A549 (cell line): ENCODE data around the gene SACM1L. TPM values are rescaled to one million over a fixed set of nuclear protein-coding genes. Genes with fewer than 3 reads are reported as not detected.

Experiments used
- ATAC-seq, 2 experiments: fragments of 200-7000 bp in 1 of 2; fragments of >200 bp in 1 of 2; cut with Nextera tagmentation in 1 of 2; cut with Tn5 transposase in 1 of 2; 3 replicates each; pipeline versions ENCODE4 v1.8.0 to v1.9.1; 2018 to 2020; ENCODE audit warnings: mild to moderate bottlenecking in 1 of 2, moderate library complexity in 1 of 2
- CTCF ChIA-PET: fragments of 300-600 bp; sonication (Branson Sonifier 250); formaldehyde crosslinking; extraction: SDS; loops from one replicate; lab custom pipeline; 2021; ENCODE audit warnings: antibody characterized with exemption, inconsistent platforms; lab: Yijun Ruan, JAX
- POLR2A ChIA-PET: fragments of 350-600 bp; formaldehyde crosslinking; extraction: SDS; loops from one replicate; lab custom pipeline; 2021; ENCODE audit warnings: antibody characterized with exemption, inconsistent platforms; lab: Yijun Ruan, JAX
- DNase-seq, 2 experiments: peaks; one replicate each; pipeline versions ENCODE4 v3.0.0 to v3.0.0-alpha.2; 2011 to 2016; ENCODE audit warnings: low read depth in 1 of 2, low spot score in 1 of 2
- FAIRE-seq: peaks from 2 replicates; lab custom pipeline; 2011; peaks lifted over from hg19 to GRCh38; lab: Jason Lieb, UNC
- H3K27ac ChIP-seq, 2 experiments: fragments of >200 bp; sonication (Bioruptor Twin); formaldehyde crosslinking; 3 replicates each; pipeline ENCODE4 v1.5.1; 2016 to 2017
- H3K4me1 ChIP-seq: fragments of >200 bp; sonication (Bioruptor Twin); formaldehyde crosslinking; 3 replicates; pipeline ENCODE4 v1.6.1; 2016
- H3K4me2 ChIP-seq: fragments of >200 bp; sonication (Bioruptor Twin); formaldehyde crosslinking; 3 replicates; pipeline ENCODE4 v1.6.1; 2016
- H3K4me3 ChIP-seq: fragments of >200 bp; sonication (Bioruptor Twin); formaldehyde crosslinking; 3 replicates; pipeline ENCODE4 v1.5.1; 2016
- H3K9me3 ChIP-seq: fragments of >200 bp; sonication (Bioruptor Twin); formaldehyde crosslinking; 3 replicates; pipeline ENCODE4 v1.6.1; 2016
- CBX2 ChIP-seq: fragments of 200-600 bp; sonication (generic); IDR thresholded peaks from 2 replicates; pipeline ENCODE4 v1.6.1; 2016; ENCODE audit warnings: low read depth, mild to moderate bottlenecking, borderline replicate concordance
- CBX8 ChIP-seq: fragments of 200-600 bp; sonication (generic); IDR thresholded peaks from 2 replicates; pipeline ENCODE4 v1.6.1; 2016
- EHMT2 ChIP-seq: fragments of 200-600 bp; sonication (generic); IDR thresholded peaks from 2 replicates; pipeline ENCODE4 v1.6.1; 2016; ENCODE audit warnings: antibody characterized with exemption, low read depth, mild to moderate bottlenecking, moderate library complexity
- FOSL2 ChIP-seq, 2 experiments: fragments of 450-650 bp in 1 of 2; fragments of >200 bp in 1 of 2; sonication (Bioruptor Twin) in 1 of 2; formaldehyde crosslinking; IDR thresholded peaks; 2 replicates each; pipeline versions ENCODE4 v1.5.0 to v1.6.1; 2016 to 2020; ENCODE audit warnings: mild to moderate bottlenecking in 1 of 2, moderate library complexity in 1 of 2
- FOXS1 ChIP-seq: fragments of 250-450 bp; sonication (Bioruptor Pico); IDR thresholded peaks from 2 replicates; pipeline ENCODE4 v1.5.0; 2020; ENCODE audit warnings: mild to moderate bottlenecking, moderate library complexity
- GATA3 ChIP-seq: IDR thresholded peaks from 2 replicates; pipeline ENCODE4 v1.6.1; 2012; ENCODE audit warnings: borderline replicate concordance
- HDAC2 ChIP-seq: fragments of 200-600 bp; sonication (generic); IDR thresholded peaks from 2 replicates; pipeline ENCODE4 v1.6.1; 2016
- HEYL ChIP-seq: fragments of 250-450 bp; sonication (Bioruptor Pico); IDR thresholded peaks from 2 replicates; pipeline ENCODE4 v1.8.0; 2021; ENCODE audit warnings: mild to moderate bottlenecking, moderate library complexity
- HOXA7 ChIP-seq: fragments of 250-450 bp; sonication (Bioruptor Pico); IDR thresholded peaks from 2 replicates; pipeline ENCODE4 v1.5.0; 2020; ENCODE audit warnings: mild to moderate bottlenecking, moderate library complexity
- JUN ChIP-seq, 2 experiments: fragments of >200 bp; sonication (Bioruptor Twin); formaldehyde crosslinking; IDR thresholded peaks; 2 replicates in 1 of 2; 3 replicates in 1 of 2; pipeline ENCODE4 v1.6.1; 2016 to 2017
- KDM1A ChIP-seq: fragments of 200-600 bp; sonication (generic); IDR thresholded peaks from 2 replicates; pipeline ENCODE4 v1.6.1; 2016; ENCODE audit warnings: low read depth, mild to moderate bottlenecking
- MAZ ChIP-seq: fragments of 150-350 bp; IDR thresholded peaks from 2 replicates; pipeline ENCODE4 v1.6.1; 2014; ENCODE audit warnings: antibody characterized with exemption, low read depth, low read length, borderline replicate concordance
- NFE2L2 ChIP-seq: fragments of 150-350 bp; conservative IDR thresholded peaks from 2 replicates; pipeline ENCODE4 v1.6.1; 2014; ENCODE audit warnings: low read length
- NR3C1 ChIP-seq: fragments of >200 bp; sonication (Bioruptor Twin); formaldehyde crosslinking; IDR thresholded peaks from 3 replicates; pipeline ENCODE4 v1.6.1; 2017
- PHF8 ChIP-seq: fragments of 200-600 bp; sonication (generic); IDR thresholded peaks from 2 replicates; pipeline ENCODE4 v1.6.1; 2016; ENCODE audit warnings: low read depth, mild to moderate bottlenecking, antibody characterized with exemption, moderate library complexity, borderline replicate concordance
- POLR2AphosphoS2 ChIP-seq: conservative IDR thresholded peaks from 2 replicates; pipeline ENCODE4 v1.6.1; 2012; ENCODE audit warnings: low read length, improper control_type of control experiment, inconsistent platforms
- RARB ChIP-seq: fragments of 250-450 bp; sonication (Bioruptor Pico); IDR thresholded peaks from 2 replicates; pipeline ENCODE4 v1.8.0; 2021; ENCODE audit warnings: mild to moderate bottlenecking, moderate library complexity
- TP53 ChIP-seq: fragments of 250-450 bp; sonication (Bioruptor Pico); IDR thresholded peaks from 2 replicates; pipeline ENCODE4 v1.5.0; 2021; ENCODE audit warnings: mild to moderate bottlenecking, moderate library complexity
- ZSCAN20 ChIP-seq: fragments of 250-450 bp; sonication (Bioruptor Pico); IDR thresholded peaks from 2 replicates; pipeline ENCODE4 v1.8.0; 2022; ENCODE audit warnings: mild to moderate bottlenecking, moderate library complexity
- WGBS: methylation state at CpG from one replicate; pipeline ENCODE4 v1.1.6; 2017; ENCODE audit errors: missing lambda C conversion rate; 5-methylcytosine and 5-hydroxymethylcytosine counted together
- polyA plus RNA-seq, 4 experiments: library from polyadenylated mRNA; depleted of rRNA in 3 of 4; stranded (reverse); fragments of >200 nt; fragmentation: RNase III in 1 of 4; extraction: RNeasy Plus Mini Kit Qiagen cat#74134 plus additional on column Dnase treatment in 1 of 4; gene quantifications; 2 replicates in 3 of 4; 3 replicates in 1 of 4; pipeline ENCODE4 v1.2.3, GENCODE V29; 2011 to 2017
- TF ChIP-seq, protein P1 (sequence below): fragments of 250-450 bp; sonication (Bioruptor Pico); IDR thresholded peaks from 2 replicates; pipeline ENCODE4 v1.5.0; 2020; ENCODE audit warnings: low read depth, mild to moderate bottlenecking, moderate library complexity
- TF ChIP-seq, protein P2 (sequence below): fragments of 200-600 bp; sonication (generic); IDR thresholded peaks from 2 replicates; pipeline ENCODE4 v1.6.1; 2016; ENCODE audit warnings: antibody characterized with exemption, mild to moderate bottlenecking, moderate library complexity
- TF ChIP-seq, protein P3 (sequence below): IDR thresholded peaks from 2 replicates; pipeline ENCODE4 v1.6.1; 2012
- TF ChIP-seq, protein P4 (sequence below): IDR thresholded peaks from 2 replicates; pipeline ENCODE4 v1.6.1; 2012

The SACM1L gene
- polyA plus RNA-seq, 2 of the 4 experiments (the other 2 are of a cell fraction): 21.1 to 27.8 TPM

DNA sequence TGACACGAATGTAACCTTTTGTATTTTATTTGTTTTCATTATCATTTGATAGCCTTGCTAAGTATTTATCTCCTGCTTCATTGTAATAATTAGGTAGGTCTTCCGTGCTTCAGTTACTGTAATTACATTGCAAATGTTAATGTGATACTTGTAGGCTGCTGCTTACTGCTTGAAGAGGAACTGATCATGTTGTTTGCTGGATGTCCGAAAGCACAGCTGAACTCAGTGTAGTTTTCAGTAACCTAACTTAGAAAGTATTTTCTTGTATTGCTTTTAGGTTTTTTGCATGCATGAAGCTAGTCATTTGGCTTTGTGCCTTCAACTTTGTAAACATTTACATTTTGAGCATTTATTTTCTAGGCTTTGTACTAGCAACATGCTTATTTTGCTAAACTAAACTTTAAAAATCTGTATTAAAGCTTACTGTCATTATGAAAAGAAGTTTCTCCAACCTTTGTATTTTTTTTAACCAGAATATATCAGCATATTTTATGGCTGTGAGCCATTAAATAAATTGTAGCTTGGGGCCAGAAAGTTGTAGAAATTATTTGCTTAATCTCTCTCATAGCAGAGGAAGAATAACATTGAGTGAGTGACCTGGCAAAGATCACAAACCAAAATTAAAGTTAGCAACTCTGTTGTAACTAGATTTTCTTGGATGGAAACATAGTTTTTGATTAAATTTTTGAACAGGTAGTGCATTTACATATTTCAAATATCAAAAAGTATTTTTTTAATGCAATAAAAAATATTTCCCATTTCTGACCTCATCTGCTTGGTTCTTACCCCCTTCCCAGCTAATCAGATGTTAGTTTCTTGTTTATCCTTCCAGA is 30.7 kb downstream of the SACM1L start:
- H3K9me3 ChIP-seq: no peaks in the 10 kb centered on the region
- no peak overlapping the region for H3K4me3 ChIP-seq
- no peak overlapping the region for H3K4me2 ChIP-seq
- FAIRE-seq (no peak), ATAC-seq (no peak), DNase-seq (no peak)
- CTCF ChIA-PET: no interaction called here
- no peaks in the 10 kb centered on the region for H3K4me1 ChIP-seq
- WGBS: 86% methylated on average over 3 of the region's 3 CpGs
- no peak for TF ChIP-seq NFE2L2
- no peak for TF ChIP-seq HDAC2
- TF ChIP-seq KDM1A: no peak
- TF ChIP-seq FOSL2 (IDR thresholded peaks at IDR 0.05): no peak
- no peak for TF ChIP-seq FOSL2 (CRISPR knock-in tag; IDR thresholded peaks at IDR 0.05)
- TF ChIP-seq PHF8: no peak
- no peak for TF ChIP-seq HEYL (CRISPR knock-in tag)
- no peak for TF ChIP-seq HOXA7 (CRISPR knock-in tag)
- TF ChIP-seq MAZ: no peak
- no peak for TF ChIP-seq EHMT2
- no peak for TF ChIP-seq JUN (IDR thresholded peaks at IDR 0.05)
- TF ChIP-seq, protein P1, sequence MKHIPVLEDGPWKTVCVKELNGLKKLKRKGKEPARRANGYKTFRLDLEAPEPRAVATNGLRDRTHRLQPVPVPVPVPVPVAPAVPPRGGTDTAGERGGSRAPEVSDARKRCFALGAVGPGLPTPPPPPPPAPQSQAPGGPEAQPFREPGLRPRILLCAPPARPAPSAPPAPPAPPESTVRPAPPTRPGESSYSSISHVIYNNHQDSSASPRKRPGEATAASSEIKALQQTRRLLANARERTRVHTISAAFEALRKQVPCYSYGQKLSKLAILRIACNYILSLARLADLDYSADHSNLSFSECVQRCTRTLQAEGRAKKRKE (CRISPR knock-in tag): no peak
- TF ChIP-seq RARB (CRISPR knock-in tag): no peak
- TF ChIP-seq, protein P2, sequence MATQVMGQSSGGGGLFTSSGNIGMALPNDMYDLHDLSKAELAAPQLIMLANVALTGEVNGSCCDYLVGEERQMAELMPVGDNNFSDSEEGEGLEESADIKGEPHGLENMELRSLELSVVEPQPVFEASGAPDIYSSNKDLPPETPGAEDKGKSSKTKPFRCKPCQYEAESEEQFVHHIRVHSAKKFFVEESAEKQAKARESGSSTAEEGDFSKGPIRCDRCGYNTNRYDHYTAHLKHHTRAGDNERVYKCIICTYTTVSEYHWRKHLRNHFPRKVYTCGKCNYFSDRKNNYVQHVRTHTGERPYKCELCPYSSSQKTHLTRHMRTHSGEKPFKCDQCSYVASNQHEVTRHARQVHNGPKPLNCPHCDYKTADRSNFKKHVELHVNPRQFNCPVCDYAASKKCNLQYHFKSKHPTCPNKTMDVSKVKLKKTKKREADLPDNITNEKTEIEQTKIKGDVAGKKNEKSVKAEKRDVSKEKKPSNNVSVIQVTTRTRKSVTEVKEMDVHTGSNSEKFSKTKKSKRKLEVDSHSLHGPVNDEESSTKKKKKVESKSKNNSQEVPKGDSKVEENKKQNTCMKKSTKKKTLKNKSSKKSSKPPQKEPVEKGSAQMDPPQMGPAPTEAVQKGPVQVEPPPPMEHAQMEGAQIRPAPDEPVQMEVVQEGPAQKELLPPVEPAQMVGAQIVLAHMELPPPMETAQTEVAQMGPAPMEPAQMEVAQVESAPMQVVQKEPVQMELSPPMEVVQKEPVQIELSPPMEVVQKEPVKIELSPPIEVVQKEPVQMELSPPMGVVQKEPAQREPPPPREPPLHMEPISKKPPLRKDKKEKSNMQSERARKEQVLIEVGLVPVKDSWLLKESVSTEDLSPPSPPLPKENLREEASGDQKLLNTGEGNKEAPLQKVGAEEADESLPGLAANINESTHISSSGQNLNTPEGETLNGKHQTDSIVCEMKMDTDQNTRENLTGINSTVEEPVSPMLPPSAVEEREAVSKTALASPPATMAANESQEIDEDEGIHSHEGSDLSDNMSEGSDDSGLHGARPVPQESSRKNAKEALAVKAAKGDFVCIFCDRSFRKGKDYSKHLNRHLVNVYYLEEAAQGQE: no peak
- no peak for TF ChIP-seq CBX8
- no peak for TF ChIP-seq POLR2AphosphoS2
- POLR2A ChIA-PET: no interaction called here
- no peak overlapping the region for H3K27ac ChIP-seq

DNA sequence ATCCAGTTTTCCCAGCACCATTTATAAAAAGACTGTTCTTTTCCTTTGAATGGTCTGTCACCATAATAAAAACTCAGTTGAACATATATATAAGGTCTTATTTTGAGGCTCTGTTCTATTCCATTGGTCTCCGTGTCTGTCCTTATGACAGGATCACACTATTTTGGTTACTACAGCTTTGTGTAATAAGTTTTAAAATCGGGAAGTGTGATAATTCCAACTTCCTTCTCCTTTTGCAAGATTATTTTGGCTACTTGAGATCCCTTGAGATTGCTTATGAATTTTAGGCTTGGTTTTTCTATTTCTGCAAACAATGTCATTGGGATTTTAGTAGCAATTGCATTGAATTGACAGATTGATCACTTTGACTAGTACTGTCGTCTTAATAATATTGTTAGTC is 35.7 kb downstream of the SACM1L start:
- DNase-seq (no peak), ATAC-seq (no peak), FAIRE-seq (no peak)
- Histone ChIP-seq H3K4me1 (no peaks in the 10 kb centered on the region), H3K9me3 (no peaks in the 10 kb centered on the region), H3K4me3 (no peak overlapping the region), H3K27ac (no peak overlapping the region), H3K4me2 (no peak overlapping the region)
- WGBS: 85% methylated on average over 3 of the region's 3 CpGs
- CTCF ChIA-PET: interaction anchor here (0.6 kb wide), 1 partner anchor 309 kb away, joined by 4 read pairs; no protein-coding TSS in a partner anchor
- TF ChIP-seq, protein P3, sequence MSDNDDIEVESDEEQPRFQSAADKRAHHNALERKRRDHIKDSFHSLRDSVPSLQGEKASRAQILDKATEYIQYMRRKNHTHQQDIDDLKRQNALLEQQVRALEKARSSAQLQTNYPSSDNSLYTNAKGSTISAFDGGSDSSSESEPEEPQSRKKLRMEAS: no peak
- TF ChIP-seq FOXS1 (CRISPR knock-in tag) (no peak), HOXA7 (CRISPR knock-in tag) (no peak), TP53 (CRISPR knock-in tag) (no peak), FOSL2 (IDR thresholded peaks at IDR 0.05) (no peak), FOSL2 (CRISPR knock-in tag; IDR thresholded peaks at IDR 0.05) (no peak), GATA3 (no peak), ZSCAN20 (CRISPR knock-in tag) (no peak), CBX8 (no peak), POLR2AphosphoS2 (no peak), CBX2 (no peak), NR3C1 (no peak)
- TF ChIP-seq, protein P4, sequence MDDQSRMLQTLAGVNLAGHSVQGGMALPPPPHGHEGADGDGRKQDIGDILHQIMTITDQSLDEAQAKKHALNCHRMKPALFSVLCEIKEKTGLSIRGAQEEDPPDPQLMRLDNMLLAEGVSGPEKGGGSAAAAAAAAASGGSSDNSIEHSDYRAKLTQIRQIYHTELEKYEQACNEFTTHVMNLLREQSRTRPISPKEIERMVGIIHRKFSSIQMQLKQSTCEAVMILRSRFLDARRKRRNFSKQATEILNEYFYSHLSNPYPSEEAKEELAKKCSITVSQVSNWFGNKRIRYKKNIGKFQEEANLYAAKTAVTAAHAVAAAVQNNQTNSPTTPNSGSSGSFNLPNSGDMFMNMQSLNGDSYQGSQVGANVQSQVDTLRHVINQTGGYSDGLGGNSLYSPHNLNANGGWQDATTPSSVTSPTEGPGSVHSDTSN: no peak
- POLR2A ChIA-PET: no interaction called here
